Lower lobe of right lung (tissue), 2 donors: ENCODE measurements around the gene SPNS2. TPM values are rescaled to one million over a fixed set of nuclear protein-coding genes. Genes with fewer than 3 reads are reported as not detected.
"Not testable (repeated sequence)": the region's sequence is repeated elsewhere in the genome, so short reads cannot be mapped to it uniquely, and the experiment has no call there.

Experiments
- ATAC-seq, 2 donors: fragments of 200-7000 bp; cut with Tn5 transposase; one replicate each; pipeline ENCODE4 v1.9.1; 2020 to 2022; ENCODE audit warnings: mild to moderate bottlenecking in 2 of 2, moderate library complexity in 2 of 2
- DNase-seq: peaks from one replicate; pipeline ENCODE4 v3.0.0-alpha.2; 2020
- H3K27ac ChIP-seq: fragments of 200-600 bp; one replicate; pipeline ENCODE4 v1.8.0; 2022
- H3K27me3 ChIP-seq: fragments of 200-600 bp; one replicate; pipeline ENCODE4 v1.8.0; 2022; ENCODE audit warnings: low read depth
- H3K36me3 ChIP-seq: fragments of 200-600 bp; one replicate; pipeline ENCODE4 v1.8.0; 2022; ENCODE audit warnings: mild to moderate bottlenecking
- H3K4me1 ChIP-seq: fragments of 200-600 bp; one replicate; pipeline ENCODE4 v1.8.0; 2022
- H3K4me3 ChIP-seq: fragments of 200-600 bp; one replicate; pipeline ENCODE4 v1.8.0; 2022; ENCODE audit warnings: mild to moderate bottlenecking
- H3K9me3 ChIP-seq: fragments of 200-600 bp; one replicate; pipeline ENCODE4 v1.8.0; 2022
- CTCF ChIP-seq: fragments of 200-600 bp; IDR thresholded peaks from one replicate; pipeline ENCODE4 v1.8.0; 2022; ENCODE audit warnings: antibody characterized with exemption, mild to moderate bottlenecking
- intact Hi-C: fragments of 100-400 bp; cut with DNase I; formaldehyde crosslinking; loops from one replicate; pipeline ENCODE4 v1.11.0; 2022
- total RNA-seq: library from RNA; stranded (reverse); fragmentation: NEBNext Ultra II Directional; extraction: Animal tissue kit (Norgen Biotek cat#: 25700); gene quantifications from one replicate; pipeline ENCODE4 v1.2.1, GENCODE V29; 2021
- donor health status: DM: no; HTN: yes; CAD: no; lungs with severe emphysema.

Gene SPNS2
- total RNA-seq, 1 donor from 2014 or later = 42.0 TPM

GRCh38 chr17:4577386-4577993, 78.8 kb downstream of the SPNS2 start:
- Histone ChIP-seq H3K4me3 (no peak overlapping the region), H3K27ac (no peak overlapping the region), H3K4me1 (peaks cover 4% of the 10 kb centered on the region), H3K27me3 (peaks cover 12% of the 10 kb centered on the region), H3K9me3 (no peaks in the 10 kb centered on the region), H3K36me3 (no peaks in the 10 kb centered on the region)
- no peak for TF ChIP-seq CTCF
- no peak for DNase-seq
- ATAC-seq = no peak
- intact Hi-C loops = no loop called here

GRCh38 chr17:4578349-4578748, 79.7 kb downstream of the SPNS2 start:
- ATAC-seq, H3K4me1 ChIP-seq, intact Hi-C loops, H3K9me3 ChIP-seq, H3K36me3 ChIP-seq, H3K27ac ChIP-seq, H3K4me3 ChIP-seq, DNase-seq: not testable (repeated sequence)
- H3K27me3 ChIP-seq = peaks cover 21% of the 10 kb centered on the region

- no peak for ATAC-seq
- no peak for DNase-seq
- Histone ChIP-seq H3K4me1 (peaks cover 8% of the 10 kb centered on the region), H3K27me3 (peaks cover 32% of the 10 kb centered on the region), H3K4me3 (no peak overlapping the region), H3K36me3 (no peaks in the 10 kb centered on the region), H3K9me3 (no peaks in the 10 kb centered on the region), H3K27ac (no peak overlapping the region)
- intact Hi-C loops = no loop called here
- TF ChIP-seq CTCF = no peak
Measured at GRCh38 chr17:4579678-4580077, 81.0 kb downstream of the SPNS2 start.

GRCh38 chr17:4580291-4580690, 81.6 kb downstream of the SPNS2 start:
- no peak for TF ChIP-seq CTCF
- H3K27me3 ChIP-seq = peaks cover 38% of the 10 kb centered on the region
- DNase-seq (no peak), ATAC-seq (no peak)
- H3K27ac ChIP-seq = no peak overlapping the region
- no peak overlapping the region for H3K4me3 ChIP-seq
- intact Hi-C loops = no loop called here
- H3K9me3 ChIP-seq = no peaks in the 10 kb centered on the region
- H3K36me3 ChIP-seq = no peaks in the 10 kb centered on the region
- H3K4me1 ChIP-seq = peaks cover 8% of the 10 kb centered on the region

GRCh38 chr17:4582101-4582501, 83.4 kb downstream of the SPNS2 start:
- Histone ChIP-seq H3K4me1 (peaks cover 8% of the 10 kb centered on the region), H3K4me3 (no peak overlapping the region), H3K36me3 (no peaks in the 10 kb centered on the region), H3K27ac (no peak overlapping the region), H3K27me3 (peaks cover 46% of the 10 kb centered on the region), H3K9me3 (no peaks in the 10 kb centered on the region)
- ATAC-seq (no peak), DNase-seq (no peak)
- intact Hi-C loops = no loop called here
- TF ChIP-seq CTCF = no peak

GRCh38 chr17:4582691-4583090, 84.0 kb downstream of the SPNS2 start:
- DNase-seq = no peak
- ATAC-seq = no peak
- Histone ChIP-seq H3K27me3 (peaks cover 46% of the 10 kb centered on the region), H3K4me1 (peaks cover 8% of the 10 kb centered on the region), H3K4me3 (no peak overlapping the region), H3K9me3 (no peaks in the 10 kb centered on the region), H3K36me3 (no peaks in the 10 kb centered on the region), H3K27ac (no peak overlapping the region)
- intact Hi-C loops = no loop called here
- TF ChIP-seq CTCF = no peak
